ENCODE results near the gene SHISA6.

Gene SHISA6

DNA sequence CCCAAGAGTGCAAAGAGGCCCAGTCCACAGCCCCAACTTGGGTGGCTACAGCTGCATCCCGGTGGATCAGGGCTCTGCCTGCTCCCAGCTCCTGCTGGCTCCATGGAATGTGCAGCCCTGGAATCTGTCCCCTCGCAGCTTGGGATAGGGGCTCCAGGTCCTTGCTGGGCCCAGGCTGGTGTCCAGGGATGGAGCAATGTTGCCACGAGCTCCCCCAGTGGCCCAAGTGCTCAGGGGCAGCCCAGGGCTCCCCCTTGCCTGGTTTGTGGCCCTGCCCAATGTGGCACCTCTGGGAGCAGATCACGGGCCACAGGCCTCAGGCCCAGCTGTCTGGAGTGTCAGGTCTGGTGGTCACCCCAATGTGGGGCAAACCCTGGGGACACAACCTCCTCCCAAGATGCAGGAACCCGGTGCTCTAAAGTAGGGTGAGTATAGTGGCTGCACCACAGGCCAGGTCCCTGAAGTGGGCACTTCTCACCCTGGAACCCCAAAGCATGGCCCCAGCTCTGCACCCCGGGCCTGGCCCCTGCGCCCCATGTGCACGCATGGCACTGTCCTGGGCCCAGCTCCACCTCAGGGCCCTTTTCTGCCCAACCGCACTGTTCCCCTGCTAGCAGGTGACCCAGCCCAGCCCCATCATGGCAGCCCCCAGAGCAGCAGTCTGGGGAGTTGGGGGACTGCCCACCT, 342.4 kb downstream of the SHISA6 start:
- DNase-seq (ENCODE audit: low read depth in 3 of 3): no peak

DNA sequence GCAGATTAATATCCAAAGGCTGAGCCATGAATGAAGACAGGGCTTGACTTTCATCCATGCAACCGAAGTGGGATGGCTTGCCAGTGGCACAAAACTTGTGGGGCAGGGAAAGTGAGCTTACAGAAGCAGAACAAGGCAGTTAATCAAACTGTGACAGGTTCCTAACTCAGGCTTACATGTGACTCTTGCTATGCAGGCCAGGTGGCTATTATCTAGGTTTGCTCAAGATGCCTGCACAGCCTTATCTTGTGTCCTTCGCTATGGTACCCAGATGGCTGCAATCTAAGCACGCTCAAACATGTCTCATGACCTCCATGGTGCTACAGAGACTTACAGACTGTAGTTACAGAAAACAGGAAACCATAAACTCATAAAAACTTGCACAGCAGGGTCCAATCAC, 348.7 kb downstream of the SHISA6 start:
- no peak for DNase-seq (ENCODE audit: low read depth in 3 of 3)

DNA sequence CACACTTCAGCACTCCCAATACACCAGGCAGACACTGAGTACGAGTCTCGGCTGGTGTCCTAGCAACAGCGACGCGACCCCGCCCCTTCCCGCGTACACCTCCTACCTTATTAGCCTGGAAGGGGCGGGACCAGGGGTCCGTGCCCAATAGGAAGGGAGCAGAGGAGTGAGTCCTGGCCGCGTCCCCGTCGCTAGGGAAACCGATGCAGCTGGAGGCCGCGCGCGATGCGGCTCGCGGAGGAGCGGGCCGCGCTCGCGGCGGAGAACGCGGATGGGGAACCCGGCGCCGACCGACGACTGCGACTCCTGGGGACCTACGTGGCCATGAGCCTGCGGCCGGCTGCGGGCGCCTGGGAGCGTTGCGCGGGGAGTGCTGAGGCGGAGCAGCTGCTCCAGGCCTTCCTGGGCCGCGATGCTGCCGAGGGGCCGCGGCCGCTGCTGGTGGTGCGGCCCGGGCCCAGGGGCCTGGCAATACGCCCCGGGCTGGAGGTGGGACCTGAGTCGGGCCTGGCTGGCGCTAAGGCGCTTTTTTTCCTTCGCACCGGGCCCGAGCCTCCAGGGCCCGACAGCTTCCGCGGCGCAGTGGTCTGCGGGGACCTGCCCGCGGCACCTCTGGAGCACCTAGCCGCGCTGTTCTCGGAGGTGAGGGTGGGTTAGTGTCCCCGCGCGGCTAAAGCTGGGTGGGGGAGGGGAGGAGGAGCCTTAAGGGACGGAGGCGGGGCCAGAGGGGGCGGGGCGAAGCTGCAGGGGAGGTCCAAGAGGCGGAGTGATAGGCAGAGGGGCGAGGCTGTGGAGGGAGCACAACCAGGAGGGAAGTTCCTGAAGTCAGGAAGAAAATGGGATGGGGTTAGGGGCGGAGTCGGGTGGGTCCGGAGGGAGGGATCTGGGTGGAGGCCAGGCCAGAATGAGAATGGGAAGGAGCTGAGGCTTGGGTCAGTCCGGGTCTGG, 357.5 kb downstream of the SHISA6 start, which contains the start of gene DNAH9:
DNAH9 (plus strand) TSS at position 197 of the 948 bp plus-strand sequence; CDS start at position 226, 29 bp downstream.
- DNase-seq (ENCODE audit: low read depth in 3 of 3): peak in 1 of 3 experiments; percentile 46

DNA sequence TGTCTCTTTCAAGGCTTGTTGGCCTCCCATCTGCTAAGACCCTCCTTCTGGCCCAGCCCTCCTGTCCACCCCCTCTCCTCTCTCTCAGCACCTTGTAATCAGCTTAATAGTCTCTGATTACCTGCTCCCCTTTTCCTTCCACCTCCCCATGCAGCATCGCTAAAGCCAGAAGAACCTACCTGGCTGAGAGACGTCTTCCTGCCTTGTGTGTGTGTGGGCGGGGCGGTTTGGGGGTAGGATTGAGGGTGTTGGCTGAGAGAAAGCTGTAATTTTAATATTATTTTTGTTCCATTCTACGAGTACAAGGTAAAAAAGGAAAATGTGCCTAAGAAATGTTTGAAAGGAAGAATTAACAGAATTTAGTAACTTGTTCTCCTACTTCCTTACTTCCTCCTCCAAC, 360.6 kb downstream of the SHISA6 start:
- DNase-seq (ENCODE audit: low read depth in 3 of 3): no peak

DNA sequence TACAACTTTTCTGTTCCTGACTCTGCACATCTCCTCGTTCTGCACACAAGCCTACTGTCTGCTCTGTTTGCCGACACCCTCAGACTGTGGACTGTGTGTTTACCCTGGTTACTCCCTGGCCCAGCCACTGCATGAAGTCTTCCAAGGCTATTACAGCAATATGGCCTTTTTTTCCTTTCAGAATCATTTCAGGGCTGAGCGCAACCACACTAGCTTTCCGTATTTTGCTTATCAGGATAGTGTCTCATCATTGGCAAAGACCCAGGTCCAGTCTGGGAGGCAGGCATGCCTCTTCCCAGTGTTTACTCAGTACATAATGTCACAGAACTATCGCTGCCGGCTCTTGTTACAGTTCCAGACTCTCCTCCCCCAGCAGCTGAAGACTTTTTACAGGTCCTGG, 367.4 kb downstream of the SHISA6 start:
- DNase-seq (ENCODE audit: low read depth in 3 of 3): no peak

DNA sequence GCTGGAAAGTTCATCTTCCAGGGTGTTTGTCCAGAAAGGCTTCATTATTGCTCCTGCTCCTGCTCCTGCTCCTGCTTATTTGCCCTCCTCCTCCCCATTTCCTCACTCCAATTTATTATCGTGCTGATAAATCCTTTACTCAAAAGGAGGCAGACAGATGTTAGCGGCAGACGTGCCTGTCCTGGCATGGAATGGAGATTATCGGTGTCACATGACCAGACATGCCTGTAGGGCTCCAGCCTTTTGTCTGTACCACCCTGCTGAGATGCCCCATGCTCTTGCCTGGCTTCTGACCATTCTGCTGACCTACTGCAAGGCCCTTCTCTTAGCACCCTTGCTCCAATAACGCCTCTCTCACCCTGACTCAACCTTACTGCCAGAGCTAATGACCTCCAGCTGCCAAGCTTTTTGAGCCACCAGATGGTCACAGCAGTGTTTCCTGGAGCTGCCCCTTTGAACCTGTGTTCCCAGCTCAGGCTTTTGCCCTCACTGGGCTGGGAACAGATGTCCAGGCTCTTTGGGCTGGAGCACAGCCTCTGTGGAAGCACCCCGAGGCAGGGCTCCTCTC, 370.1 kb downstream of the SHISA6 start:
- no peak for DNase-seq (ENCODE audit: low read depth in 3 of 3)

DNA sequence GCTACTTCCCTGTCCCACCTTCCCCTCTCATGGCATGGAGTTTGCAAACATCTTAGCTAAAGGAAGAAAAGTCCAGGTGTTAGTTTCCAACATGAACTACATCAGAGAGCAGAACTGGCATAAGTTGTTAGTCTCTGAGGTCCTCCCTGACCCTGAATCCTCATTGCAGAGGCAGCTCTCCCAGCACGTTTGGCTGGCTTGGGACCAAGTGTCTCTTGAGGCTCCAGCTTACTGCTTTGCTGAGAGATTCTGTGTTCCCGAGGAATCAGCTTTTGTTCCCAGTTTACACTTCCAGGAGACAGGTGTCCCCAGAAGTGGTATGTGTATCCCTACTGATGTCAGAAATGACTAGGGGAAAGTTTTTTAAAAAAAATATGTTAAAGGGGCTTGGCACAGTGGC, 371.9 kb downstream of the SHISA6 start:
- DNase-seq (ENCODE audit: low read depth in 3 of 3): no peak

Data from stimulated activated CD4-positive, alpha-beta T cell treated with anti-CD3 and anti-CD28 coated beads, TNF-alpha, amount 100 ng/mL, for 24 hours (primary cell).